Ishikawa (cell line): Measurements from ENCODE around the gene GBP4.

Source experiments
- CEBPB ChIP-seq: IDR thresholded peaks from 2 replicates; pipeline ENCODE4 v1.6.1; 2012
- EGR1 ChIP-seq: IDR thresholded peaks from 2 replicates; pipeline ENCODE4 v1.6.1; 2012
- EP300 ChIP-seq: IDR thresholded peaks from 2 replicates; pipeline ENCODE4 v1.6.1; 2012; ENCODE audit warnings: borderline replicate concordance
- TAF1 ChIP-seq: IDR thresholded peaks from 2 replicates; pipeline ENCODE4 v1.6.1; 2012; ENCODE audit warnings: low read depth, mild to moderate bottlenecking
- TCF12 ChIP-seq: IDR thresholded peaks from 2 replicates; pipeline ENCODE4 v1.6.1; 2012; ENCODE audit warnings: low read depth
- USF1 ChIP-seq: IDR thresholded peaks from 2 replicates; pipeline ENCODE4 v1.6.1; 2012

GBP4 gene

GRCh38 chr1:89133747-89134146 is 65.0 kb downstream of the GBP4 start:
- TF ChIP-seq TAF1 (no peak), CEBPB (no peak), USF1 (no peak), TCF12 (no peak), EGR1 (no peak), EP300 (no peak)
